Activated CD8-positive, alpha-beta memory T cell treated with anti-CD3 and anti-CD28 coated beads, Interleukin-2, amount 50 U/mL, for 1 hour (primary cell): ENCODE measurements around the gene FAM81A.
"Not testable (repeated sequence)": the region's sequence is repeated elsewhere in the genome, so short reads cannot be mapped to it uniquely, and the experiment has no call there.

ENCODE experiments used
- DNase-seq: peaks from one replicate; pipeline ENCODE4 v3.0.0-alpha.2; 2020; ENCODE audit errors: extremely low read depth

FAM81A gene

DNA sequence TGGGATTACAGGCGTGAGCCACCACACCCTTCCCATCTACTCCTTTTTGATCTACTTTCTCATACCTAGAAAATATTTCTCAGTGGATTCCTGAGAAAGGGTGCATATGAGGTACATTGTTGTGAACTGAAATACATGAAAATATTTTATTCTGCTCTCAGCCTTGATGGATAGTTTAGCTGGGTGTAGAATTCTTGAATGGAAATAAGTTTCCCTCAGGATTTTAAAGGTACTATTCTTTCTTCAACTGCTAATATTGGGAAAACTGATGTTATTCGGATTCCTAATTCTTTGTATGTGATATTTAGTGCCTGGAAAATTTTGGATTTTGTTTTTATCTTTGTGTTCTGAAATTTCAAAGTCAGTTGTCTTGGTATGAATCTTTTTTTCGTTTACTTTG, 9.1 kb upstream of the FAM81A start:
- DNase-seq: not testable (repeated sequence)

DNA sequence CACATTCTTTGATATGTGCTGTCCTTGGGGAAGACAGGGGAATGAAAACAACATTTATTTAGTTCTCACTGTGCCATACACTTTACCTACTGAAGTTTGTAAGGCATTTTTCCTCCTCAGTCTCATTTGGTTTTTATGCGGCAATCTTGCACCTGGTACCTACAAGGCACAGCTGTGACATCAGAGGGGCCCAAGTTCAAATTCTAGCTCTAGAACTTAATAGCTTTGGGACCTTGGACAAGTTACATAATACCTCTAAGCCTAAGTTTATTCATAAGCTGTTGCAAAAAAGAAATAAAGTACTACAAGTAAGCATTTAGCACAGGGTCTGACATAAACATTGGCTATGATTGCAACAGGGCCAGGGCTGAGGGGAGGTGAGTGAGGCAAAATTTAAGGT, 5.6 kb upstream of the FAM81A start:
- DNase-seq: no peak

DNA sequence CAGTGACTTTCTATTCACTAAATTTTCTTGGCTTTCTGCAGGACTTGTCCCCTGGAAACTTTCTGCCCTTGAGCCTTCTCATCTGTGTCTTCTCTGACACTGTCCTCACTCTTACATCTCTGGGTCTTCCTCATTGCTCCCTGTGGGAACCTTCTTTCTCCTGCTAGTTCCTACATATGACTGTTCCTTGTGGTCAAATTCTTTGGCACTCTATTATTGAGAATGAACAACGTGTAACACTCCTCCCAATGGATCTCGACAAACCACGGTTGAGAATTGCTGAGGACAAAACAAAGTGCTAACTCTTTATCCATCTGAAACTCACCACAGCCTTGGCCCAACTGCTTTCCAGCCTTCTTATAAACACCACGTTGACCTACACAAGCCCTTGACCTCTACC, 3.5 kb upstream of the FAM81A start:
- no peak for DNase-seq

DNA sequence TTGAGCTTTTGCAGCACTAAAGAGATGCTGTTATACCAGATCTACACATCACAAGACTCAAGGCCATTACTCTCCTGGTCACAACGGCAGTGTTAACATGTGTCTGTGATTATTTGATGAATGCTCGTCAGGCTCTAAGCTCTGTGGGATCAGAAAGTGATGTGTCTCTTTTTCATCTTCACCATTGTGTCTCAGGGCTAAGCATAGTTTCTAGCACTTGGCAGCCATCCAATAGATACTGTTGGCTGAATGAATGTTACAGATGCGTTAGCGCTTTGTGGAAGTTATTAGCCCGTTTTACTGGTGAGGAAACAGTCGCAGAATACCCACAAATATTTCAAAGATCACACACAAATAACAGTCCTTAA, 1.2 kb upstream of the FAM81A start:
- DNase-seq: no peak

DNA sequence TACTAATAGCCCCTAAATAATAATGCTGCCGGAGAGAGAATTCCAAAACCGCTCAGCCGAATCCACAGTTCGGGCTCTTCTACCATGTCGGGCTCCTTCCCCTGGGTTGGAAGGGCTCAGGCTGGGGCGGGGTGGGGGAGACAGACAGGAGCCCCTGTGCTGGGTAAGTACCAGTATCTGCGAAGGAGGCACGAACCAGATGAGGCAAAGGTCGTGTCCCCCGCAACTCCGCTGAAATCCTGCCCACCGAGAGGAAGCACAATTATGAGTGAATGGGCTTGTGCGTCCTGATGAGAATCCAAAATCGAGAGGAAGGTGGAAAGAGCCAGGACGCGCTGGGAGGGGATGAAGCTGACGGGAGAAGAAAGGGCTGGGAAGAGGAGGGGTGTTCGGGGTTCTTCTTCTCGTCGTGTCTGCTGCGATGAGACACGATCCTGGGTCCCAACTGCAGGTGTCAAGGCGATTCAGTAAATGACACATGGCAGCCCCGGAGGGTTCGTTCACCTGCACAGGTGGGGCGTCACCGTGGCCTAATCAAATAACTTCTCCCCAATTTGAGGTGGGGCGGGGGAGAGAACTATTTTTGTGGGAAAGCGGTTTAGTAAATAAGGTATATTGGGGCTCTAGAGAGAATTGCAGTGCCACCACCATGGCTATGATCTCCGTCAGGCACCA, 707 bp upstream of the FAM81A start:
- DNase-seq: no peak

DNA sequence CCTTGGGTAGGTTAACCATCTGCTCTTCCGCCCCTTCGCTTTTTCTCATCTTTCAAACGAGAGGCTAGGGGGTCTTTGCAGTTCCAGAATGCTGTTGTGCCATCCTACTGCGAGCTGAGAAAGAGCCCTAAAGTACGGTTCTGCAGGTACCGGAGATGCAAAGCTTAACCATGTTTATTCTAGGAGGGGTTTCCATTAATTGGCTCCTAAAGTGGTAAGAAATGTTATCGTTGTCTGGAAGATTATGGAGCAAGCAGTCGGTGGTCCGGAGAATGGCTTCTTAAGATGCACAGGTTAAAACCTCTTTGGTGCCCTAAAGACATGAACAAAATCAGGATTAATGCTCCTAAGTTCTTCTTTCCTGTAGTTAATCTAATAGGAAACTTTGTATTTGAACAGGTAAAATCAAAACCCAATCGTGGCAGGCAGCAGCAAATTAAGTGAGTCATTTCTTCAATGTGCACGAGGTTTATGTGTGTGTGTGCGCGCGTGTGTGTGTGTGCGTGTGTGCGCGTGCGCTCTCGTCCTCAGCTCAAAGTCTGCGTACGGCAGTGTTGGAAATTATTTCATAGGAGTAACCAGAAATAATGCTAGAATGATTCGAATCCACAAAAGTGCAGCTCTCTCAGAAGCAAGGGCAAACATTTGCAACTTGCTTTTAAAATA, 772 bp downstream of the FAM81A start:
- DNase-seq: no peak

DNA sequence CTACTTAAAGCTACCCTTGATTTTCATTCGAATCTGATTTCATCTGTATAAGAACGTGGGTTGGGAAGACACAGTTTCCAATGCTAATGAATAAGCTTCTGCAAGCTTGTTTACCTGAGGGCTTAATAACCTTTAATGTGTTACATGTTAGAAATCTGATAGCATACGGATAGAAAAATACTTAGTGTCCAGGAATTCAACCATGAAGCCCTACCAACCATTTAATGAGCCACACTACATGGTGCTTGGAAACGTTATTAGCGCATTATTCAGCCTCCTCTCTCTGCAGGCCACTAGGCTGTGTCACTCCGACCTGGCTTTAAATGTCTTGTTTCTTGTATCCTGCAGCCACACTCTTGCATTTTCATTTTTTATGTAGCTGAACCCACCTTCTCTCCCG, 1.6 kb downstream of the FAM81A start:
- DNase-seq: no peak

DNA sequence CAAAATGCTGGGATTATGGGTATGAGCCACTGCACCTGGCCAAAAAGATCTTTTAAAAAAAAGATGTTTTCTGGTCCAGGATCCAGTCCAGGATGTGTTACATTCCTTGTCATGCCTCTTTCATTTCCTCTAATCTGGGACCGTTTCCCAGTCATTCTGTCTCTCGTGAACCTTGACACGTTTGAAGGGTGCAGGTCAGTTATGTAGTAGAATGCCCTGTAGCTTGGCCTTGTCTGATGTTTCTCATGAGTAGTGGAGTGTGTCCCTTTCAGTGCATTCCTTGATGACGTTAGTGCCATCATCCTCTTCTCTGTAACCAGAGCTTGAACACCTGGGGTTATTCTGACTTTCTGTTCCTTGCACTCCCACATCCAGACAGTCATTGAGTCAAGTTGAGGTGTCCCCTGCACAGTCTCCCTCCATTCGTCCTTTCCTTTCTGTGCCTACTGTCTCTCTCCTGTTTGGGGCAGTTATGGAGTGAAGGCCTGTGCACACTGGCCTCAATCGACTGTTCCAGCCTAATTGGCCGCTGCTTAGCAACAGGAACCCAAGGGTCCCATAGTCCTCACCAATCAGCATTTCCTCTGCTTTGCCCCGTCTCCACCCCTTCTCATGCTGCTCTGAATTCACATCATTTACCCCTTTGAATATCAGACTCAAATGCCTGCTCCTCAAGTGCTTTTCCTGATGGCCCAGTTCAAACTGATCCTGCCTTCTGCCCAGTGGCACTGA, 5.5 kb downstream of the FAM81A start:
- DNase-seq: no peak

DNA sequence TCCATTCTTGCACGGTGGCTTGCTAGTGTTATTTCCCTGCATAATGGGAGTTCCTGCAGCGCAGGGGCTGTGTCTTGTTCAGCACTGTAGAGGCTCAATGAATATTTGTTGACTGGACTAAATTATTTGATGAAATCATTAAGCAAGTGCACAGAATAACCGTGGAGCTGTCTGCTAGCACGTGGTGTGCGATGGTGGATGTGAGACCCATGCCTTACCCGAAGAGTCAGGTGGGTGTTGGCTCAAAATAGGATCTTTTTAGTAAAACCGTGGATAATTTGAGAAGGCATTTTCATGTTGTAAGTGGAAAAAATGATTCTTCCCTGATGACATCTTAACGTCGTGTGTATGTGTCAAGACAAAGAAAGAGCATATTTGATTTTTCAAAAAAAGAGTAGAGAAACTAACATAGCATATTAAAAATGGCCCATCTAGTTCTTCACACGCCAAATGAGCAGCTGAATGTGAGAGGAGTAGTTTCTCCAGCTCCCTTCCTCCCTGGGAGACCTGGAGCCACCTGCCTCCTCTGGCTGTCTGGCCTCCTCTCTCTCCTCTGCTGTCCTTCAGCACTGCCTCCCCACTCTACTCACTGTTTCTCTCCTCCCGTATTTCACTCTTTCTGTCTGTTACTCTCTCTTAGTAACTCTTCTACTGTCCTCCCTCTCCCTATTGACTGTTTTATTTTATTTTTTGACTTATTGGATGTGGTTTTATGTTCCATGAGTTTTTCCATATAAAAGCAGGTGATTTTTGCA, 6.3 kb downstream of the FAM81A start:
- DNase-seq: no peak

DNA sequence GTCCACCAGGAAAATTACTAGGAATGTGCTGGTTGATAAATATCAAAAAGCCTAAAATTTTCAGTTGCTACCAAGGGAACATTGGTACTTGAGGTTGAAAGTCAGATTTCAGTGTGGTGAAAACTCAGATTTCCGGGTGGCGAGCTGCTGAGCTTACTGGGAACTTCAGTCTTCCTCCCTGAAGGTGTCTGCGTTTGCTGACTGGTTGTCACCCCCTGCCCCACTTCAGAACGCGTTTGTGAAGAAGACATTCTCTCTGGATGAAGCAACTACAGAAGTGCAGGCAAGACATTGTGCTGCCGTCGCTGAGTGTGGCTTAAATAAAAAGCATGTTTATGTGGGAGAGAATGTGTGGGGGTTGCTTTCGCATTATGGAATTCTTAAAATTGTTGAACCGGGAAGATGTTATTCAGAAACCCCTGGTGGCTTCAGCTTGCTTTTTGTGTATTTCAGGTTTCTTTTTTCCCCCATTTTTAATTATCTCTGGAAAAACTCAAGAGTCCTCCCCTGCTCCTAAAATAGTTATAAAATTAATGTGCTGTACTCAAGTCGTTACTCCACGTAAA, 7.1 kb downstream of the FAM81A start:
- DNase-seq: no peak

DNA sequence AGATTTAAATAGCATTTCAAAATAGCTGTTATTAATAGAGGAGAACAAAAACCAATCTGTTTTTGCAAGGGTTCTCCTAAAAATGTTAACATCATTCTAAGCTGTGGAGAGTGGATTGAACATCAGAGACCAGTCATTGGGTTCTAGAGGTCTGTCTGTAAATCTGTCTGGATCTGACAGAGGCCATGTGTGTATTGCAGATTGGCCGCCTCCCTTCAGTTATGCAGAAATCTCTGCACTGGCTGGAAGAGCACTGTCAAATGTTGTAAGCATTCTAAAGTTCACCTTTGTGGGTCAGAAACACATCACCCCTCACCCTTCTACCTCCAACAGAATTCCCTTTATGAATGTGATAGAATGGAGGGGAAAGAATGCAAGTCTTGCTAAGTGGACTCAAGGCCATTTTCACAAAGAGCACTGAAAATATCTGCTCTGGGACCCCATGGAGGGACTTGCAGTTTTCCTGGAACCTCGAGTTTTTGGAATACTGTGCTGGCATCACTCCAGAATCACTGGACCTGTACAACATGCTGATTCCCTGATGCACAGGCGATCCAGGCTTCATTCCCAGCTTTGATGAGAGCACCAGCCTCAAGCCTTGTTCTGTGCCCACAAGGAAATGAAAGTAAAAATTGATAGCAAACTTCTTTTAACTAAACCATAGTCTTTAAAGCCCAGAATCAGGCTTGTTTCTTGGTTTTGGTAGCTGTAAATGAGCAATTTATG, 8.4 kb downstream of the FAM81A start:
- DNase-seq: no peak

DNA sequence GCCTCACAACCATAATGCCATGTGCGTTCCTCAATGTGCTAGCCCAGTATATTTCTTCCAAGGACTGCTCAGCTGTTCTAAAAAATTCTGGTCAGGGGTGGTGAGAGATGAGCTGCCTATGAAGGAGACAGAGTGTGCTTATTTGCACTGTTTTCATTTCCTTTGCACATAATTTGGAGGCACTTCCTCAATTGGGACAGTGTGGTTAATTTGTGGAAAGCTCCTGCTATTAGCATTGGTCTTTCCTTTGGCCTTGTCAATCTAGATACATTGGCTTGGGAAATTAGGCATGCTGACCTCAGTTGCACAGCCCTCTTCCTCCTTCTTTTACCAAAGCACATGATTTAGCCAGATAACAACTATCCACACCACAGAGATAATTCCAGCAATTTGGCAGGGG, 9.4 kb downstream of the FAM81A start:
- DNase-seq: no peak

DNA sequence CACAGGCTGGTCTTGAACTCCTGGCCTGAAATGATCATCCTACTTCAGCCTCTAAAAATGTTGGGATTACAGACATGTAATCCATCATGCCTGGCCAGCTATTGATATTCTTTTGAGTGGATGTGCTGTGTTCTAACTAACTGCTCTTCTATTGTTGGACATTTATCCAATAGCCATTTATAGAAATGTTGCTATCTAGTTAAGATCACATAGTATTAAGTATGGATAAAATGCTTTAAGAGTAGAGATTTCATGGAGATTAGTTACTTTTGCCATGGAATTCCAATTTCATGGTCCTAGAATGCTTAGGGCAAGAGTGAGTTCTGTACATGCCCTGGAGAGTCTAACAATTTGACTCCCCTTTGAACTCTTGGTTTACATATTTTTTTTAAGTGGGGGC, 10.9 kb downstream of the FAM81A start:
- DNase-seq: no peak

DNA sequence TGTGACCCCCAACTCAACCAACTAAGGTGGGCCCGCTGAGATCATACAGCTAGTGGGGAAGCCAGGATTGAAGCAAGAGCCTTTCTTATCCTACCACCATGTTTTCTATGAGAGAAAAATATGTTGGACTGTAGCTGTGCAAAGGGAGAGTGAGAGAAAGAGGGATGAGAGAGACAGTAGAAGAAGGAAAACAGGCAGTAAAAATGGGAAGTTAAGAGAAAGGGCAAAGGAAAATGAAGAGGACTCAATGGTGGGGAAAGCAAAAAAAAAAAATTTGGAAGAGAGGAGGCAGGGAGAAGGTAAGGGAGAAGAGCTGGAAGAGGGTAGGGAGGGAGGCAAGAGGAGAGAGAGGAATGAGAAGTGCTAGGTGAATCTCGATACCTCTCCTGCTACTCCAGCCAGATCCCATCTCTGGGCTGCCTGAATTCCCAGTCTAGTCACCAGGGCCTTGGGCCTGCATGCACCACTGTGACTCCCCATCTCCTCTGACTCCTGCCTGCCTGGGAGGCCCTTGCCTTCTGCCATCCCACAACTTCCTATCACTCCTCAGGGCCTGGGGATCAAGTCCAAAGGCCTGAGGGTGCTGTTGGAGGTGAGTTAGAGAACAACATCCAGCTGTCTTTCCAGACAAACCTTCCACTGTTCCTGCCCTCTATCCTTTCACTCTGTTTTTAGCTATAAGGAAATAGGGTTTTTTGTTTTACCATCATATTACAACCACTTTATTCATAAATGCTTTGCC, 15.7 kb downstream of the FAM81A start:
- no peak for DNase-seq

DNA sequence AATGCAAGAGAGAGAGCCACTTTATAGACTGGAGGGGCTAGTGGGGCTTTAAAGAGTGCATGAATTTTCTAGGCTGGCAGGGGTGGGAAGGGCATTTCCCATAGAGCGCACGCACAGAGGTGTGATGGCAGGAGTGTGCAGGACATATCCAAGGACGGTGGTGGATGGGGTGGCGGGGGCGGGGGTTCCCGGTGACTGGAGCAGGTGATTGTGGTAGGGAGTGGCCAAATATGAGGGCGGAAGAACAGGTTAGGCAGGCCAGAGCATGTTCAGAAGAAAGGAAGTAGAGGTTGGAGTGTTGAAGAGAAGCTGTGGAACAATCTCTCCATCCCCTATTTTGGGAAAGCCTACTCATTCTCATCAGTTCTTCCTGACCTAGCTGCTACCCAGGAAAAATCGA, 18.1 kb downstream of the FAM81A start:
- no peak for DNase-seq

DNA sequence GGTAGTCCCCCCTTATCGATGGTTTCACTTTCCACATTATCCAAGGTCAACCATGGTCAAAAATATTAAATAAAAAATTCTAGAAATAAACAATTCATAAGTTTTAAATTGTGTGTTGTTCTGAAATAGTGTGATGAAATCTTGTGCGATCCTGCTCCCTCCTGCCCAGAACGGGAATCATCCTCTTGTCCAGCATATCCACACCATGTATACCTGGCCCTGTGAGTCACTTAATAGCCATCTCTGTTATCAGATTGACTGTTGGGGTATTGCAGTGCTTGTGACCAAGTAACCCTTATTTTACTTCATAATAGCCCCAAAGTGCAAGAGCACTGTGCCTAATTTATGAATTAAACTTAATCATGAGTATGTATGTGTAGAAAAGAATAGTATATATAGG, 19.1 kb downstream of the FAM81A start:
- DNase-seq: no peak

DNA sequence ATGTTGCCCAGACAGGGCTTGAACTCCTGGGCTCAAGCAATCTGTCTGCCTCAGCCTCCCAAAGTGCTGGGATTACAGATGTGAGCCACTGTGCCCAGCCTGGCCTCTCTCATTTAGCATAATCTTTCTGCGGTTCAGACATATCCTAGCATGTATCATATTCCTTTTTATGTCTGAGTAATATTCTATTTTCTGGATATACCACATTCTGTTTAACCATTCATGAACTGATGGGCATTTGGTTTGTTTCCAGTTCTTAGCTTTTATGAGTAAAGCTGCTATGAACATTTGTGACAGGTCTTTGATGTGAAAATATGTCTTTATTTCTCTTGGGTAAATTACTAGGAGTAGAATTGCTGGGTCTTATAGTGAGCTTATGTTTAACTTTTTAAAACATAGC, 23.5 kb downstream of the FAM81A start:
- DNase-seq: no peak

DNA sequence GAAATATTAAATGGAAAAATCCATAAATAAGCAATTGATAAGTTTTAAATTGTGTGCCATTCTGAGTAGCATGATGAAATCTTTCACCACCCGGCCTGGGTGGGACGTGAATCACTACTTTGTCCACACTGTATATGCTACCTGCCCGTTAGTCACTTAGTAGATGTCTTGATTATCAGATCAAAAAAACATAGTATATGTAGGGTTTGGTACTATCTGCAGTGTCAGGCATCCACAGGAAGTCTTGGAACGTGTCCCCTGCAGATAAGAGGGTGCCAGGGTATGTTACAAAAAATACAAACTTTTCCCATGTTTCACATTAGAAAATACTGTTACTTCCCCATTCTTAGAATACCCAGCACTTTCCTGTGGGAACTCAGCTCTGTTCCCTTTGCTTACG, 35.2 kb downstream of the FAM81A start:
- no peak for DNase-seq

DNA sequence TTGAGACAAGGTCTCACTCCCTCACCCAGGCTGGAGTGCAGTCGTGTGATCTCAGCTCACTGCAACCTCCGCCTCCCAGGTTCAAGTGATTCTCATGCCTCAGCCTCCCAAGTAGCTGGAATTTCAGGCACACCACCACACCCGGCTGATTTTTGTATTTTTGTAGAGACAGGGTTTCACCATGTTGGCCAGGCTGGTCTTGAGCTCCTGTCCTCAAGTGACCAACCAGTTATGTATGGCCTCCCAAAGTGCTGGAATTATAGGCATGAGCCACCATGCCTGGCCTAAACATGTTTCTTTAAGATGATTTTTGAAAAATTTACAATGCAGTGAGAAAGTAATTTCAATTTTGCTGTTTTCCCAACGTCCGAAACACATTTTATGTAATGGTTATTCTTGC, 37.2 kb downstream of the FAM81A start:
- DNase-seq: not testable (repeated sequence)

DNA sequence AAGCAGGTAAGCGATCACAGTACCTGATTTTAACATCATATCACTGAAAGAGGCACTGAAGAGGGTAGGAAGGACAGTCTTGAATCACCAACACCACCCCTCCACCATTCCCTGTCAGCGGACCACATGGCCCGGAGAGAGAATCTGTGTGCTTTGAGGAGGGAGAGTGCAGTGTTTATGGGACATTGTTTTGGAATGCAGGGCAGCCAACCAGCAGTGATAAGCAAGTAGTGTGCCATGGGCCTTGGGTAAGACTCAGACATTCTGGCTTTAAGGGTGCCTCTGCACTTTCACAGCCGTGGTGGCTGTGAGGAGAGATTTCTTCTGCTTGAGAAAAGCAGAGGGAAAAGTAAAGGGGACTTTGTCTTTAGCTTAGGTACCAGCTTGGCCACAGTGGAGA, 46.4 kb downstream of the FAM81A start:
- no peak for DNase-seq

DNA sequence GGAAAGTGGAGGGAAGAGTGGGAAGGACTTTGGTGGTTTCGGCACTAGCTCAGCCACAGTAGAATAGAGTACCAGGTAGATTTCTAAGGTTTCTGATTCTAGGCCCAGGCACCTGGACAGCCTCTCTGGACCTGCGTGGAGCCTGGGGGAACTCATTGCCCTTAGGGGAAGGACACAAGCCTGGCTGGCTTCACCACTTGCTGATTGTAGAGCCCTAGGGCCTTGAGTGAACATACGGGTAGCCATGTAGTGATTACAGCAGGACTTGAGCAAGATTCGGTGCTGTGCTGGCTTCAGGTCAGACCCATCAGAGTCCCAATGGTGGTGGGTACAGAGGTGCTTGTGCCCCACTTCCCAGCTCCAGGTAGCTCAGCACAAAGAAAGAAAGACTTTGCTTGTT, 47.0 kb downstream of the FAM81A start:
- DNase-seq: no peak
